OCI-LY7 (cell line): Measurements from ENCODE around the gene SPIRE2. TPM values are rescaled to one million over a fixed set of nuclear protein-coding genes. Genes with fewer than 3 reads are reported as not detected.

Experiments
- BruUV-seq: library from RNA; stranded (reverse); fragments of 400-500 nt; replicated peaks from 2 replicates; lab custom pipeline; 2021; lab: Mats Ljungman, UMichigan
- CTCF ChIA-PET: fragments of 300-600 bp; sonication (Branson Sonifier 250); formaldehyde crosslinking; loops from one replicate; lab custom pipeline; 2022; ENCODE audit warnings: antibody characterized with exemption; ENCODE audit not compliant: unreplicated experiment; lab: Charles Lee
- POLR2A ChIA-PET: fragments of 300-600 bp; sonication (Branson Sonifier 250); formaldehyde crosslinking; loops from one replicate; lab custom pipeline; 2022; ENCODE audit warnings: antibody characterized with exemption; lab: Charles Lee
- DNase-seq: peaks from one replicate; pipeline ENCODE4 v3.0.0-alpha.2; 2015; ENCODE audit warnings: low spot score
- H2AFZ ChIP-seq: fragments of 200-600 bp; sonication (generic), shearing (Covaris generic); 2 replicates; pipeline ENCODE4 v1.6.1; 2014; ENCODE audit warnings: mild to moderate bottlenecking, antibody characterized with exemption, low read length, moderate library complexity
- H3K27ac ChIP-seq: fragments of 200-600 bp; sonication (generic); 2 replicates; pipeline ENCODE4 v1.5.1; 2014; ENCODE audit warnings: mixed run types, low read depth, mild to moderate bottlenecking, moderate library complexity, low read length, inconsistent platforms; ENCODE audit not compliant: poor library complexity, severe bottlenecking
- H3K36me3 ChIP-seq: fragments of 200-600 bp; sonication (generic); 2 replicates; pipeline ENCODE4 v1.6.1; 2014; ENCODE audit warnings: mild to moderate bottlenecking, antibody characterized with exemption, low read length, moderate library complexity, mixed read lengths; ENCODE audit not compliant: insufficient read depth
- H3K4me1 ChIP-seq: fragments of 200-600 bp; sonication (generic); 2 replicates; pipeline ENCODE4 v1.5.1; 2014; ENCODE audit warnings: mild to moderate bottlenecking, low read length; ENCODE audit not compliant: insufficient read depth, poor library complexity, severe bottlenecking
- H3K4me2 ChIP-seq: fragments of 200-600 bp; sonication (generic); 2 replicates; pipeline ENCODE4 v1.6.1; 2014; ENCODE audit warnings: mild to moderate bottlenecking, low read length
- H3K4me3 ChIP-seq: fragments of 200-600 bp; sonication (generic); 2 replicates; pipeline ENCODE4 v1.5.1; 2014; ENCODE audit warnings: mild to moderate bottlenecking, low read depth, low read length; ENCODE audit not compliant: poor library complexity, severe bottlenecking
- H3K79me2 ChIP-seq: fragments of 200-600 bp; sonication (generic); 2 replicates; pipeline ENCODE4 v1.6.1; 2016; ENCODE audit warnings: low read depth, mild to moderate bottlenecking, low read length, moderate library complexity, mixed read lengths; ENCODE audit not compliant: insufficient read depth
- H3K9me2 ChIP-seq: fragments of 200-600 bp; sonication (generic); 2 replicates; pipeline ENCODE4 v1.6.1; 2016; ENCODE audit warnings: mild to moderate bottlenecking, low read length, mixed read lengths; ENCODE audit not compliant: insufficient read depth
- H3K9me3 ChIP-seq: fragments of 200-600 bp; sonication (generic); 2 replicates; pipeline ENCODE4 v1.6.1; 2014; ENCODE audit warnings: mild to moderate bottlenecking, mixed run types, low read length, mixed read lengths
- H4K20me1 ChIP-seq: fragments of 200-600 bp; sonication (generic); 2 replicates; pipeline ENCODE4 v1.6.1; 2014; ENCODE audit warnings: mild to moderate bottlenecking, antibody characterized with exemption, low read length, moderate library complexity, mixed read lengths; ENCODE audit not compliant: insufficient read depth
- EZH2phosphoT487 ChIP-seq: fragments of 200-600 bp; sonication (generic); IDR thresholded peaks from 2 replicates; pipeline ENCODE4 v1.6.1; 2018; ENCODE audit warnings: low read depth, borderline replicate concordance, mild to moderate bottlenecking, mixed run types, antibody characterized with exemption, low read length, moderate library complexity, mixed read lengths
- intact Hi-C: fragments of 100-400 bp; cut with micrococcal nuclease; formaldehyde crosslinking; loops from one replicate; pipeline ENCODE4 v1.10.0; 2022; ENCODE audit not compliant: unreplicated experiment
- total RNA-seq, 2 experiments: library from RNA; depleted of rRNA in 1 of 2; stranded (reverse); fragments of >200 nt in 1 of 2; shearing (Covaris generic) in 1 of 2; gene quantifications; 2 replicates each; pipeline ENCODE4 v1.2.3, GENCODE V29; 2014 to 2022
- TF ChIP-seq, protein P1 (sequence below): fragments of 200-600 bp; sonication (generic); conservative IDR thresholded peaks from 2 replicates; pipeline ENCODE4 v1.5.1; 2014; ENCODE audit warnings: mild to moderate bottlenecking, antibody characterized with exemption, low read length, moderate library complexity, mixed read lengths

The SPIRE2 gene
- total RNA-seq, 2 experiments from 2014 or later: 7.1 to 48.5 TPM

- no peak for DNase-seq
- TF ChIP-seq EZH2phosphoT487: no peak
- TF ChIP-seq, protein P1, sequence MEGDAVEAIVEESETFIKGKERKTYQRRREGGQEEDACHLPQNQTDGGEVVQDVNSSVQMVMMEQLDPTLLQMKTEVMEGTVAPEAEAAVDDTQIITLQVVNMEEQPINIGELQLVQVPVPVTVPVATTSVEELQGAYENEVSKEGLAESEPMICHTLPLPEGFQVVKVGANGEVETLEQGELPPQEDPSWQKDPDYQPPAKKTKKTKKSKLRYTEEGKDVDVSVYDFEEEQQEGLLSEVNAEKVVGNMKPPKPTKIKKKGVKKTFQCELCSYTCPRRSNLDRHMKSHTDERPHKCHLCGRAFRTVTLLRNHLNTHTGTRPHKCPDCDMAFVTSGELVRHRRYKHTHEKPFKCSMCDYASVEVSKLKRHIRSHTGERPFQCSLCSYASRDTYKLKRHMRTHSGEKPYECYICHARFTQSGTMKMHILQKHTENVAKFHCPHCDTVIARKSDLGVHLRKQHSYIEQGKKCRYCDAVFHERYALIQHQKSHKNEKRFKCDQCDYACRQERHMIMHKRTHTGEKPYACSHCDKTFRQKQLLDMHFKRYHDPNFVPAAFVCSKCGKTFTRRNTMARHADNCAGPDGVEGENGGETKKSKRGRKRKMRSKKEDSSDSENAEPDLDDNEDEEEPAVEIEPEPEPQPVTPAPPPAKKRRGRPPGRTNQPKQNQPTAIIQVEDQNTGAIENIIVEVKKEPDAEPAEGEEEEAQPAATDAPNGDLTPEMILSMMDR: no peak
- H4K20me1 ChIP-seq: no peaks in the 10 kb centered on the region
- no TSS peak for BruUV-seq
- no peaks in the 10 kb centered on the region for H3K4me1 ChIP-seq
- no peak overlapping the region for H3K4me3 ChIP-seq
- H2AFZ ChIP-seq: no peak overlapping the region
- H3K27ac ChIP-seq: no peak overlapping the region
- no peaks in the 10 kb centered on the region for H3K79me2 ChIP-seq
- no peaks in the 10 kb centered on the region for H3K9me3 ChIP-seq
- H3K4me2 ChIP-seq: no peak overlapping the region
- H3K36me3 ChIP-seq: peaks cover 78% of the 10 kb centered on the region
- H3K9me2 ChIP-seq: no peaks in the 10 kb centered on the region
- ChIA-PET POLR2A (no interaction called here), CTCF (no interaction called here)
- intact Hi-C loops: no loop called here
These were observed 76.6 kb downstream of the SPIRE2 start for GRCh38 chr16:89904606-89905510.

- Histone ChIP-seq H3K36me3 (peaks cover 78% of the 10 kb centered on the region), H4K20me1 (no peaks in the 10 kb centered on the region), H3K4me1 (no peaks in the 10 kb centered on the region), H3K9me3 (no peaks in the 10 kb centered on the region), H3K4me3 (no peak overlapping the region), H3K9me2 (no peaks in the 10 kb centered on the region), H3K27ac (no peak overlapping the region), H3K4me2 (no peak overlapping the region), H2AFZ (no peak overlapping the region), H3K79me2 (no peaks in the 10 kb centered on the region)
- no peak for TF ChIP-seq EZH2phosphoT487
- TF ChIP-seq, protein P1: no peak
- ChIA-PET POLR2A (no interaction called here), CTCF (no interaction called here)
- BruUV-seq: no TSS peak
- DNase-seq: no peak
- intact Hi-C loops: no loop called here
These were observed 77.3 kb downstream of the SPIRE2 start for GRCh38 chr16:89905511-89906139.
